AG09309 (cell line): Measurements from ENCODE around the gene ZNF568.

ENCODE experiments used
- DNase-seq: peaks from one replicate; pipeline ENCODE4 v3.0.0-alpha.2; 2010; ENCODE audit warnings: low read depth
- H3K4me3 ChIP-seq: 2 replicates; pipeline ENCODE4 v1.5.1; 2011; ENCODE audit warnings: mild to moderate bottlenecking, low read depth, low read length, moderate library complexity; ENCODE audit not compliant: control insufficient read depth
- TF ChIP-seq, protein P1 (sequence below): IDR thresholded peaks from 2 replicates; pipeline ENCODE4 v1.5.1; 2011; ENCODE audit warnings: mild to moderate bottlenecking, low read depth, low read length, inconsistent platforms; ENCODE audit not compliant: insufficient read depth, control insufficient read depth; ENCODE audit errors: missing control alignments

The ZNF568 gene

DNA sequence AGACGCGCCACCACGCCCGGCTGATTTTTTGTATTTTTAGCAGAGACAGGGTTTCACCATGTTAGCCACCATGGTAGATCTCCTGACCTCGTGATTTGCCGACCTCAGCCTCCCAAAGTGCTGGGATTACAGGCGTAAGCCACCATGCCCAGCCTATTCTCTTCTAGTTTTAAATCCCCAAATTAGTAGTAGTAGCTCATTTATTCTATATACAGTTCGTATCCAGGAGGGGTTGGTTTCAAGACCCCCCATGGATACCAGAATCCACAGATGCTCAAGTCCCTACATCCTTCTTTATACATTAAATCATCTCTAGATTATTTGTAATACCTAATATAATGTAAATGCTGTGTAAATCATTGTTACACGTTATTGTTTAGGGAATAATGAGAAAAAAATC lies 2.0 kb downstream of the ZNF568 start:
- DNase-seq, result no peak

DNA sequence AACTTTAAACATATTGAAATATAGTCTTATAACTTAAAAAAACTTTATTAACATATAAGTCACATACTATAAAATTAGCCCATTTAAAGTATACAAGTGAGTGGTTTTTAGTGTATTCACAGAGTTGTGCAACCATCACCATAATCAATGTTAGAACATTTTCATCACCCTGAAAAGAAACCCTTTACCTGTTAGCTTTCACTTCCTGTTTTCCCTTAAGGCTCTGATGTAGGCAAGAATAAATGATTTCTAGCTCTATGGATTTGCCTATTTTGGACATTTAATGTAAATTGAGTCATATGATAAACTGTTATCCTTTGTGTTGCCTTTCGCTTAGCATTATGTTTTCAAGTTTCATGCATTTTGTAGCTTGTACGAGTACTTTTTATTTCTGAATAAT lies 15.6 kb downstream of the ZNF568 start:
- no peak for DNase-seq
- TF ChIP-seq, protein P1, sequence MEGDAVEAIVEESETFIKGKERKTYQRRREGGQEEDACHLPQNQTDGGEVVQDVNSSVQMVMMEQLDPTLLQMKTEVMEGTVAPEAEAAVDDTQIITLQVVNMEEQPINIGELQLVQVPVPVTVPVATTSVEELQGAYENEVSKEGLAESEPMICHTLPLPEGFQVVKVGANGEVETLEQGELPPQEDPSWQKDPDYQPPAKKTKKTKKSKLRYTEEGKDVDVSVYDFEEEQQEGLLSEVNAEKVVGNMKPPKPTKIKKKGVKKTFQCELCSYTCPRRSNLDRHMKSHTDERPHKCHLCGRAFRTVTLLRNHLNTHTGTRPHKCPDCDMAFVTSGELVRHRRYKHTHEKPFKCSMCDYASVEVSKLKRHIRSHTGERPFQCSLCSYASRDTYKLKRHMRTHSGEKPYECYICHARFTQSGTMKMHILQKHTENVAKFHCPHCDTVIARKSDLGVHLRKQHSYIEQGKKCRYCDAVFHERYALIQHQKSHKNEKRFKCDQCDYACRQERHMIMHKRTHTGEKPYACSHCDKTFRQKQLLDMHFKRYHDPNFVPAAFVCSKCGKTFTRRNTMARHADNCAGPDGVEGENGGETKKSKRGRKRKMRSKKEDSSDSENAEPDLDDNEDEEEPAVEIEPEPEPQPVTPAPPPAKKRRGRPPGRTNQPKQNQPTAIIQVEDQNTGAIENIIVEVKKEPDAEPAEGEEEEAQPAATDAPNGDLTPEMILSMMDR, result no peak
- no peak overlapping the region for H3K4me3 ChIP-seq

More for the DNA sequence above, 2.0 kb downstream of the ZNF568 start:
- TF ChIP-seq, protein P1, result no peak
- no peak overlapping the region for H3K4me3 ChIP-seq

DNA sequence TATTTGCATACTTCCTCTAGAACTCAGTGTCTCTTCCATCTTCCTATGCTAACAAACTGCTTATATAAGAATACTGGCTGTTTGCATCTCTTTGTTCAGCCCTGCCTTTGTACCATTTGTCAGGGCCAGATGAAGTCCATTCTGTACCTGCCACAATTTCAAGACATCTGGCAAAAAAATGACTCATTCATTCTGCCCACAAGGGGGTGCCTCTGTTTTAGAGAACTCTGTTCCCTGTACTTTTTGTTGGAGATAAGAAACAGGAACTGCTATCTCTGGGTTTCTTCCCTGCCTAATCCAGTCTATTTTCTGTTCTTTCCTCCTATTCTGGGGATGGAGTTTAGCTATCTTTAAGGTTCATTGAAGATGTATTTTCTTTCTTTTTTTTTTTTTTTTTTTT lies 23.0 kb downstream of the ZNF568 start:
- no peak overlapping the region for H3K4me3 ChIP-seq
- DNase-seq, result no peak
- TF ChIP-seq, protein P1, result no peak

DNA sequence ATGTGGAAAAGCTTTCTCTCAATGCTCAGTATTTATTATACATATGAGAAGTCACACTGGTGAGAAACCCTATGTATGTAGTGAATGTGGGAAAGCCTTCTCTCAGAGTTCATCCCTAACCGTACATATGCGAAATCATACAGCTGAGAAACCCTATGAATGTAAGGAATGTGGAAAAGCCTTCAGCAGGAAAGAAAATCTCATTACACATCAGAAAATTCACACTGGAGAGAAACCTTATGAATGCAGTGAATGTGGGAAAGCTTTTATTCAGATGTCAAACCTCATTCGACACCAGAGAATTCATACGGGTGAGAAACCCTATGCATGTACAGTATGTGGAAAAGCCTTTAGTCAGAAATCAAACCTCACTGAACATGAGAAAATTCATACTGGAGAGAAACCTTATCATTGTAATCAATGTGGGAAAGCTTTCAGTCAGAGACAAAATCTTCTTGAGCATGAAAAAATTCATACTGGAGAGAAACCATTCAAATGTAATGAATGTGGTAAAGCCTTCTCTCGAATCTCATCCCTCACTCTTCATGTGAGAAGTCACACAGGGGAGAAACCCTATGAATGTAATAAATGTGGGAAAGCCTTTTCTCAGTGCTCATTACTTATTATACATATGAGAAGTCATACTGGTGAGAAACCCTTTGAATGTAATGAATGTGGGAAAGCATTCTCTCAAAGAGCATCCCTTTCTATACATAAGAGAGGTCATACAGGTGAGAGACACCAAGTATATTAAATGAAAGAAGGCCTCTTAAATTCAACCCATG lies 34.4 kb downstream of the ZNF568 start:
- TF ChIP-seq, protein P1, result no peak
- H3K4me3 ChIP-seq, result no peak overlapping the region
- no peak for DNase-seq

DNA sequence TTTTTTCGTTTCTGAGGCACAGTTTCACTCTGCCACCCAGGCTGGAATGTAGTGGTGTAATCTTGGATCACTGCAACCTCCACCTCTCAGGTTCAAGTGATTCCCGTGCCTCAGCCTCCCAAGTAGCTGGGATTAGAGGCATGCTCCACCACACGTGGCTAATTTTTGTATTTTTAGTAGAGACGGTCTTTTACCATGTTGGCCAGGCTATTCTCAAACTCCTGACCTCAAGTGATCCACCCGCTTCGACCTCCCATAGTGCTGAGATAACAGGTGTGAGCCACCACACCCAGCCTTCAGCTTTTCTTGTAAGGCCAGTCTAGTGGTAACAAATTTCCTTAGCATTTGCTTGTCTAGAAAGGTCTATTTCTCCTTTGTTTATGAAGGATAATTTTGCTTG lies 46.2 kb downstream of the ZNF568 start:
- TF ChIP-seq, protein P1, result no peak

DNA sequence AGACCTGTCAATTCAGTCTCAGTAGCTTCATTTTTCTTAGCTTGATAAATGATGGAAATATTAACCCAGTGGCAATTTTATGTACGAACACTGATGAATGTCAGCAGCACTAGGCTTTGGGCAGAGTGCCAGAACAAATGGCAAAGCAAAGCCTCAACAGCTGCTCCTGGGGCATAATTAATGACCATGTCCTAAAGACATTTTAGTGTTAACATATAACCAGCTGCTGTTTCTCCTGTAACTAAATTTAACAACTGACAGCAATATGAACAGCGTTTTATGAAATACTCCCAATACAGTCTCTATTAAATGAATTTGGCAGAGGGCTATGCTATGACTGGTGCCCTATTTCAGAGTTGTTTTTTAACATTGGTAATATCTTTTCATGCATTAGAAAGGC lies 47.1 kb downstream of the ZNF568 start:
- H3K4me3 ChIP-seq, result no peak overlapping the region
- no peak for DNase-seq
- TF ChIP-seq, protein P1, result no peak

More for the DNA sequence above, 46.2 kb downstream of the ZNF568 start:
- DNase-seq, result no peak
- H3K4me3 ChIP-seq, result no peak overlapping the region
